Stimulated activated naive B cell treated with anti-CD40 and anti-IgM and Interleukin-4, amounts not matched to agents 10 μg/mL and 1 μg/mL and 100 μg/mL, for 72 hours (primary cell): ENCODE data around the gene AGPAT2.

Source experiments
- ATAC-seq, 2 donors: fragments of 150-1000 bp; cut with Tn5 transposase; replicated peaks; 2 replicates each; pipeline ENCODE4 v1.10.0; 2021; ENCODE audit warnings: moderate library complexity in 1 of 2
- DNase-seq: peaks from one replicate; pipeline ENCODE4 v3.0.0; 2021
- H3K27ac Mint-ChIP-seq: one replicate; pipeline ENCODE4 v1.8.0; 2022; ENCODE audit warnings: mild to moderate bottlenecking, mixed read lengths
- H3K27me3 Mint-ChIP-seq, 2 donors: one replicate each; pipeline ENCODE4 v1.8.0; 2022; ENCODE audit warnings: mixed read lengths in 2 of 2
- H3K36me3 Mint-ChIP-seq, 2 donors: one replicate each; pipeline ENCODE4 v1.8.0; 2022; ENCODE audit warnings: mixed read lengths in 2 of 2, mild to moderate bottlenecking in 1 of 2
- H3K4me1 Mint-ChIP-seq, 2 donors: one replicate each; pipeline ENCODE4 v1.8.0; 2022; ENCODE audit warnings: mixed read lengths in 2 of 2, mild to moderate bottlenecking in 1 of 2
- H3K4me3 Mint-ChIP-seq, 2 donors: one replicate each; pipeline ENCODE4 v1.8.0; 2022; ENCODE audit warnings: mild to moderate bottlenecking in 2 of 2, mixed read lengths in 2 of 2, moderate library complexity in 1 of 2
- H3K9me3 Mint-ChIP-seq, 2 donors: one replicate each; pipeline ENCODE4 v1.8.0; 2022; ENCODE audit warnings: mixed read lengths in 2 of 2, mild to moderate bottlenecking in 1 of 2

AGPAT2 gene

GRCh38 chr9:136656795-136657611 lies 30.3 kb downstream of the AGPAT2 start:
- no peak for DNase-seq
- Mint-ChIP-seq H3K36me3 (no peaks in the 10 kb centered on the region), H3K4me1 (peaks cover 25 to 67% of the 10 kb centered on the region in 2 donors), H3K9me3 (no peaks in the 10 kb centered on the region), H3K4me3 (peak overlapping the region; percentile 32 to 55), H3K27me3 (peaks cover 67 to 89% of the 10 kb centered on the region in 2 donors), H3K27ac (no peak overlapping the region)
- peak; percentile 36 for ATAC-seq

DNA sequence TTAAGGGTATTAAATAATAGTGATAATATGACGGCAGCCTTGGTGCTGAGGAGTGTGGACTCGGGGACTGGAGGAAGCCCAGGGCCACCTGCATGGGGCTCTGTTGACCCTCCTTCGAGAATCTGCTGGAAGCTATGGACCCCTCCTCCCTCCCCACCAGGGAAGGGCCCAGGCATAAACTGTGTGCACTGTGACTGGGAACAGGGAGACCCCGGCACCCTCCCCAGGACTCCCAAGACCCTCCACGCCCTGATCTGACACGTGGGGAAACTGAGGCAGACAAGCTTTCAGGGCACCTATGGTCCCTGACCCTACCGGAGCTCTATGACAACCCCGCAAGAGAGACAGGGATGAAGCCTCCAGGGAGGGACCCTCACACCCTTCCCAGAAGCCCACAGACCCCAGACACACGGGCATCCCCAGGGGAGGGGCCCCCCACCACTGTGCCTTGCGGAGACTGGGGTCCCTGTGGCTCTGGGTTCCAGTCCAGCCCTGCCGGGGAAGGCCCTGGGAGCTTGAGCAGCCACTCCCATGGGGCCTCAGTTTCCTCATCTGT lies 31.0 kb downstream of the AGPAT2 start:
- H3K27ac Mint-ChIP-seq: peak overlapping the region; percentile 14
- DNase-seq (no peak), ATAC-seq (no peak)
- no peaks in the 10 kb centered on the region for H3K36me3 Mint-ChIP-seq
- H3K4me1 Mint-ChIP-seq: peaks cover 25 to 63% of the 10 kb centered on the region in 2 donors
- no peaks in the 10 kb centered on the region for H3K9me3 Mint-ChIP-seq
- peaks cover 67 to 91% of the 10 kb centered on the region in 2 donors for H3K27me3 Mint-ChIP-seq
- H3K4me3 Mint-ChIP-seq: no peak overlapping the region

- Mint-ChIP-seq H3K36me3 (no peaks in the 10 kb centered on the region), H3K4me3 (no peak overlapping the region), H3K27me3 (peaks cover 63 to 85% of the 10 kb centered on the region in 2 donors), H3K4me1 (peaks cover 28 to 65% of the 10 kb centered on the region in 2 donors), H3K27ac (peak overlapping the region; percentile 14), H3K9me3 (no peaks in the 10 kb centered on the region)
- ATAC-seq: no peak
- DNase-seq: no peak
Observed at GRCh38 chr9:136655536-136656182, 31.6 kb downstream of the AGPAT2 start.

DNA sequence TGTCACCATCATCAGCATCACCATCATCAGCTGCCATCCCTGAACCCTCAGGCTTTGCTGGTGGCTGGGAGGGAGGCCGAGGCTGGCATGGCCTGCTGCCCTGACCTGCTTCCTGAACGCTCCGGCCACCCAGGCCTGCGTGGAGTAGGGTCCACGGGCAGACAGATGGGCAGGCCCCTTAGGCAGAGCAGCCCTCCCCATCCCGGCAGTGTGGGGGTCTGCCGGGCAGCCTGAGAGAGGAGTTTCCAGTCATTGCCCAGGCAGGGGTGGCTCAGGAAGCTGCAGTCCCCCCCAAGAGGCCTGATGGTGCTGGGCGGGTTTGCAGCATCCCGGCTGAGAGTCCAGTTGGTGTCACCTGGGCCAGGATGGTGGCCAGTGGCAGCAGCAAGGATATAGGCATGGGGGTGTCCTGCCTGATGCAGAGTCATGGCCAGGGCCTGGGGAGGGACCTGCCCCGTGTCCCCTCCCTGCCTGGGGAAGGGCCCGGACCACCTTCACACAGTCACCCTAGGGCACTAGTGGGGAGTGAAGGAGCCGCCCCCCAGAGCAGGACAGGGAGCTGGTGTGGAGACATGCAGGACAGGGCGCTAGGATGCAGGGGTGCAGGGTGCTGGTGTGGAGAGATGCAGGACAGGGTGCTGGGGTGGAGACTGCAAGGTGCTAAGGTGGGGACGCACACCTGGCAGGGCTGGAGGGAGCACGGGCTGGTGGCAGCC lies 32.3 kb downstream of the AGPAT2 start:
- ATAC-seq: no peak
- H3K4me1 Mint-ChIP-seq: peaks cover 29 to 63% of the 10 kb centered on the region in 2 donors
- H3K4me3 Mint-ChIP-seq: no peak overlapping the region
- H3K9me3 Mint-ChIP-seq: no peaks in the 10 kb centered on the region
- H3K36me3 Mint-ChIP-seq: no peaks in the 10 kb centered on the region
- no peak for DNase-seq
- peaks cover 57 to 78% of the 10 kb centered on the region in 2 donors for H3K27me3 Mint-ChIP-seq
- H3K27ac Mint-ChIP-seq: no peak overlapping the region

DNA sequence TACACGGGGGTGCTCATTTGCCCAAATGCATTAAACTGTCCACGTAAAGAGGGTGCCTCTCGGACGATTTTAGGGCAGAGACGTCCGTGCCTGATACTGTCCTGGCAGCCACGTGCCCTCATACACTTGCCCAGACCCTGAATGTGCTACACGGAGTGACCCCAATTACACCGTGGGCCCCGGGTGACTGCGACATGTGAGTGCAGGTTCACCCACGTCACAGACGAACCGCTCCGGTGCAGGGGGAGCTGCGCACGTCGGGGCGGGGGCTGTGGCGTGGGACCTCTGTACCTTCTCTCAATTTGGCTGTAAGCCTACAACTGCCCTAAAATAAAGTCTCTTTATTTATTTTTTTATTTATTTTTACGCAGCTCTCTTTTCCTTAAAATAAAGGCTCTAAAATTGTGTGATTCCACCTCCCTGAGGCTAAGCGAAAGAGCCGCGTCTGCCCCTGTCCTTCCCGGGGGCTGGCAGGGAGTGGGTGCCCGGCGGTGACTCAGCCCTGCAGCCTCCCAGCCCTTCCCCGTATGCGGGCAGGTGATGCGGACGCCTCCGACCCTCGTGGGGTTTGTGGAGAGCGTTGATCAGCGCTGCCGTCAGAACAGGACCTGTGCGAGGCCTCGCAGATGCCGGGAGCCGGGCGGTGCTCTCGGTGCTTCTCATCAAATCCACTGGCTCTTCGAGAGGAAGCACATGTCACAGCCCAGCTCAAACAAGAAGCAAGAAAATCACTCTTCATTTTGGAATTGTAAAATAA lies 33.8 kb downstream of the AGPAT2 start:
- Mint-ChIP-seq H3K4me1 (peaks cover 29 to 54% of the 10 kb centered on the region in 2 donors), H3K27me3 (peaks cover 53 to 70% of the 10 kb centered on the region in 2 donors), H3K36me3 (no peaks in the 10 kb centered on the region), H3K9me3 (no peaks in the 10 kb centered on the region), H3K4me3 (no peak overlapping the region), H3K27ac (no peak overlapping the region)
- DNase-seq (no peak), ATAC-seq (no peak)

- Mint-ChIP-seq H3K27ac (no peak overlapping the region), H3K9me3 (no peaks in the 10 kb centered on the region), H3K36me3 (no peaks in the 10 kb centered on the region), H3K4me3 (no peak overlapping the region), H3K27me3 (peaks cover 46 to 60% of the 10 kb centered on the region in 2 donors), H3K4me1 (peaks cover 21 to 47% of the 10 kb centered on the region in 2 donors)
- DNase-seq (no peak), ATAC-seq (no peak)
Observed at GRCh38 chr9:136651860-136652259, 35.4 kb downstream of the AGPAT2 start.

- H3K27me3 Mint-ChIP-seq: peaks cover 39 to 56% of the 10 kb centered on the region in 2 donors
- DNase-seq: no peak
- no peaks in the 10 kb centered on the region for H3K36me3 Mint-ChIP-seq
- H3K9me3 Mint-ChIP-seq: no peaks in the 10 kb centered on the region
- ATAC-seq: peak; percentile 66 to 76
- peaks cover 13 to 46% of the 10 kb centered on the region in 2 donors for H3K4me1 Mint-ChIP-seq
- H3K27ac Mint-ChIP-seq: no peak overlapping the region
- no peak overlapping the region for H3K4me3 Mint-ChIP-seq
Observed at GRCh38 chr9:136650648-136651047, 36.6 kb downstream of the AGPAT2 start.

DNA sequence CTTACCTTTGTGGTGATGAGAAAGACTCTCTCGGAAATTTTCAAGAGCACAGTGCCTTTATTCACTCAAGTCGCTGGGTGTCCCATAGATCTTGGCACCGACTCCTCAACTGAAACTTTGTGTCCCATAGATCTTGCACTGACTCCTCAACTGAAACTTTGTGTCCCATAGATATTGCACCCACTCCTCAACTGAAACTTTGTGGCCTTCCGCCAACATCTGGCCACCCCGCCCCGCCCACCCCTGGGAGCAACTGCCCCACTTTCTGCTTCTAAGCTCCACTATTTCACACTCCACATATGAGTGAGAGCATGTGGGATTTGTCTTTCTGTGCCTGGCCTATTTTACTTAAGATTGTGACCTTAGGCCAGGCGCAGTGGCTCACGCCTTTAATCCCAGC lies 37.2 kb downstream of the AGPAT2 start:
- H3K4me3 Mint-ChIP-seq: no peak overlapping the region
- H3K4me1 Mint-ChIP-seq: peaks cover 10 to 46% of the 10 kb centered on the region in 2 donors
- ATAC-seq: no peak
- no peaks in the 10 kb centered on the region for H3K9me3 Mint-ChIP-seq
- H3K27me3 Mint-ChIP-seq: peaks cover 35 to 54% of the 10 kb centered on the region in 2 donors
- H3K27ac Mint-ChIP-seq: no peak overlapping the region
- no peaks in the 10 kb centered on the region for H3K36me3 Mint-ChIP-seq
- no peak for DNase-seq

DNA sequence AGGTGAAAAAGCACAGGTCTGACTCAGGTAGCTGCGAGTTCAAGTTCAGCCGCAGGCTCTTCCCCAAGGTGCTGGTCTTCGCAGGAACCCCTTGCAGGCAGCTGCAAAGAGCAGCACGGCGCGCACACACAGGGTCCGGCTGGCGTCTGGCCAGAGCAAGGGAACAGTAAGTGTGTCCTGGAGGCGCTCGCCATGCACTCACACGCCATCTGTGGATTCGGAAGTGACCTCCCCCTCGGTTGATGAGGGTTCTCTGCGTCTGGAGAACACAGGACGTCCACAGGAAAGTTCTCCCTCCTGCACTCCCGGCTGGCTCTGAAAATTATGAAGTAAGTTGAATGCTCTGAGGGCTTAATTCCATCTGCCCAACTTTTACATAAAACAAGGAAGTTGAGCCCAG lies 38.5 kb downstream of the AGPAT2 start:
- no peak for DNase-seq
- H3K36me3 Mint-ChIP-seq: no peaks in the 10 kb centered on the region
- ATAC-seq: no peak
- peaks cover 27 to 51% of the 10 kb centered on the region in 2 donors for H3K27me3 Mint-ChIP-seq
- H3K4me1 Mint-ChIP-seq: peaks cover 15 to 54% of the 10 kb centered on the region in 2 donors
- H3K4me3 Mint-ChIP-seq: no peak overlapping the region
- H3K27ac Mint-ChIP-seq: no peak overlapping the region
- H3K9me3 Mint-ChIP-seq: no peaks in the 10 kb centered on the region

DNA sequence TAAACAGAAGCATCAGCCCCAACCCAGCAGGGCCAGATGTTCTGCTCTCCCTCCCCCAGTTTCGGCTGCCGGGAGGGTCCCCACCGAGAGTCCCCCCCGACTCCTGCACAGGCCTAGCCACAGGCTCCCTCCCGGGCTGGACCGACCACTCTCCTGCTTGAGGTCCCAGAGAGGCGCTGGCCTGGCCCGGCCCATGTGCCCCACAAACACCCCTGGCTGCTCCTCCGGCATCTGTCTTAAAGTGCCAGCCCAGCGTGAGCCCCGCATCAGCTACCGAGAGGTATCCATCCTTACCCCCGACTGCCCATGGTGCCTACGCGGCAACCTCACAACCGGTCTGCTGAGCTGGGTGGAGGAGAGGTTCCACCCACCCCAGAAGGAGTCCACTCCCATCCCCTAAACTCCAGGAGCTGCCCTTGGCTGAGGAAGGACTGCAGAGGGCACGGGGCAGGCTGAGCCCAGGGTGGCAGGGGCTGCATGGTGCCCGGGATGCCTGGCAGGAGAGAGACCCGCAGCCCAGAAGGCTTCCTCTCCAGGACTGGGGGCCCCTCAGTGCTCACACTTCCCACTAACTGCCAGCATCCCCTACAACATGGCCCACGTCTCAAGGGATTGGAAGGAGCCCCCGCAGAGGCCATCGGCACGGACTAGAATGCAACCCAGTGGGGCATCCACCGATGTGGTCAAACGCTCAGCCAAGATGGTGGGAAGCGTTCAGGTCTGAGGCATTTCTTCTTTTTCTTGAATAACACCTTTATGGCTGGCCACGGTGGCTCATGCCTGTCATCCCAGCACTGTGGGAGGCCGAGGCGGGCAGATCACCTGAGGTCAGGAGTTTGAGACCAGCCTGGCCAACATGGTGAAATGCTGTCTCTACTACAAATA lies 40.2 kb downstream of the AGPAT2 start:
- H3K4me3 Mint-ChIP-seq: peak overlapping the region in 1 of 2 donors; percentile 50
- DNase-seq: no peak
- peaks cover 25 to 49% of the 10 kb centered on the region in 2 donors for H3K27me3 Mint-ChIP-seq
- peaks cover 16 to 56% of the 10 kb centered on the region in 2 donors for H3K4me1 Mint-ChIP-seq
- H3K9me3 Mint-ChIP-seq: no peaks in the 10 kb centered on the region
- ATAC-seq: no peak
- no peaks in the 10 kb centered on the region for H3K36me3 Mint-ChIP-seq
- peak overlapping the region; percentile 71 for H3K27ac Mint-ChIP-seq

DNA sequence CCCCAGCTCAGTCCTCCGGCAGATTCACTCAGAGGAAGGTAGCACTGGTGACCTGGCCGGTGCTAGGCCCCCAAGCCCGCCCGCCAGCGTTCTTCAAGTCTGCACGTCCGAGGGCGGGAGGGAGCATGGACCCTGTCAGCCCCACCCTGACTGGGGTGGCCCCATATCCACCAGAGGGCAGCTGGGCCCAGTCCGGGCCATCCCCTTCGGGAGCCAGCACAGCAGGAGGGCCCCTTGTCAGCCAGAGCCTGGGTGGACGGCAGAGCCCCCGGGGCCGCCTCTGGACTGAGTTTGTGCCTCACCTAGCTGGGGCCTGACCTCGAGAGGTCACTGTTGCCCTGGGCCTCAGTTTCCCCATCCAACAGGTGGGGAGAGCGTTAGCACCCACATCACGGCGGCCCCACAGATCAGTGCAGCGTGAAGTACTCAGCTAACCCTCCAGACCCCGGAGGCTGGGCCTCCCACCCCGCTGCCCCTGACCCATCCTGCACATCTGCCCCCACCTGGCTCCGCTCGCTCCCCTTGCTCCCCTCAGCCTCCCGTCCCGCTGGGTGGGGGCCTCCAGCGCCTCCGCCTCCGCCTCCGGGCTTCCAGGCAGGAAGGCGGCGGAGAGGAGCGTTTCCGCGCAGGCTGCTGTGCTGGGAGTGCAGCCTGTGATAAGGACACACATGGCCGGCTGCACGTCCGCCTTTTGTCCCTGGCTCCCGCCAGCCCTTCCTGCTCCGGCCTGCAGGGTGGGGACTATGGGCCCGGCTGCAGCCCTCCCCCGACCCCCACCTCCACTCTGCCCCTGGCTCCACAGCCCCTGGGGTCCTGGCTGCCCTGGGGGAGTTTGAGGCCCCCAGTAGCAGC lies 41.1 kb downstream of the AGPAT2 start:
- DNase-seq (no peak), ATAC-seq (no peak)
- Mint-ChIP-seq H3K4me1 (peaks cover 16 to 56% of the 10 kb centered on the region in 2 donors), H3K27ac (no peak overlapping the region), H3K27me3 (peaks cover 21 to 46% of the 10 kb centered on the region in 2 donors), H3K36me3 (no peaks in the 10 kb centered on the region), H3K9me3 (no peaks in the 10 kb centered on the region), H3K4me3 (peak overlapping the region in 1 of 2 donors; percentile 11)

- H3K9me3 Mint-ChIP-seq: no peaks in the 10 kb centered on the region
- ATAC-seq (peak in 1 of 2 donors; percentile 5), DNase-seq (no peak)
- peaks cover 11 to 49% of the 10 kb centered on the region in 2 donors for H3K4me1 Mint-ChIP-seq
- peaks cover 21 to 53% of the 10 kb centered on the region in 2 donors for H3K27me3 Mint-ChIP-seq
- no peak overlapping the region for H3K27ac Mint-ChIP-seq
- H3K4me3 Mint-ChIP-seq: peak overlapping the region in 1 of 2 donors; percentile 11
- no peaks in the 10 kb centered on the region for H3K36me3 Mint-ChIP-seq
Observed at GRCh38 chr9:136645352-136645902, 41.8 kb downstream of the AGPAT2 start.
